Tibial artery (tissue), 4 donors: ENCODE results near the gene PRDM16.

Source experiments
- DNase-seq, 2 donors: peaks; one replicate each; pipeline ENCODE4 v3.0.0-alpha.2; 2019
- H3K27ac ChIP-seq, 2 donors: fragments of 200-600 bp; sonication (generic) in 1 of 2; 1 replicate in 1 of 2; 2 replicates in 1 of 2; pipeline ENCODE4 v1.5.1; 2018 to 2019; ENCODE audit warnings: mild to moderate bottlenecking in 1 of 2
- H3K27me3 ChIP-seq, 2 donors: fragments of 200-600 bp; sonication (generic) in 1 of 2; one replicate each; pipeline versions ENCODE4 v1.5.1 to v1.6.0; 2016 to 2019
- H3K36me3 ChIP-seq, 3 donors: fragments of 200-600 bp; sonication (generic) in 2 of 3; one replicate each; pipeline ENCODE4 v1.5.1; 2016 to 2019; ENCODE audit warnings: mild to moderate bottlenecking in 2 of 3
- H3K4me1 ChIP-seq, 4 donors: fragments of 200-600 bp; sonication (generic) in 2 of 4; 1 replicate in 3 of 4; 2 replicates in 1 of 4; pipeline ENCODE4 v1.5.1; 2016 to 2019
- H3K4me3 ChIP-seq, 2 donors: fragments of 200-600 bp; sonication (generic) in 1 of 2; 1 replicate in 1 of 2; 2 replicates in 1 of 2; pipeline ENCODE4 v1.5.1; 2018 to 2019; ENCODE audit warnings: mild to moderate bottlenecking in 2 of 2
- H3K9me3 ChIP-seq, 3 donors: fragments of 200-600 bp; sonication (generic) in 1 of 3; one replicate each; pipeline ENCODE4 v1.5.1; 2016 to 2019
- CTCF ChIP-seq, 2 experiments: fragments of 200-600 bp in 1 of 2; fragments of 450-650 bp in 1 of 2; IDR thresholded peaks; one replicate each; pipeline ENCODE4 v1.5.1; 2017 to 2019; ENCODE audit warnings: antibody characterized with exemption in 2 of 2, mild to moderate bottlenecking in 1 of 2, moderate library complexity in 1 of 2
- intact Hi-C: fragments of 100-400 bp; cut with DNase I; formaldehyde crosslinking; loops from one replicate; pipeline ENCODE4 v1.15.0; 2023; ENCODE audit warnings: low total_unique reads

The PRDM16 gene

GRCh38 chr1:3069491-3070308 lies 697 bp downstream of the PRDM16 start:
- Histone ChIP-seq H3K9me3 (no peaks in the 10 kb centered on the region), H3K27ac (peak overlapping the region; percentile 98 to 100), H3K27me3 (no peaks in the 10 kb centered on the region), H3K36me3 (no peaks in the 10 kb centered on the region), H3K4me3 (peak overlapping the region; percentile 77 to 92), H3K4me1 (peaks cover 0 to 77% (median 50%) of the 10 kb centered on the region in 4 donors)
- TF ChIP-seq CTCF (IDR thresholded peaks at IDR 0.05) = peak; percentile 21 to 27
- peak; percentile 55 to 84 for DNase-seq
- intact Hi-C loops = loop anchor here (5.0 kb wide), 5 partner anchors 53 to 338 kb away; no protein-coding TSS in a partner anchor

- intact Hi-C loops = loop anchor here (5.0 kb wide), 2 partner anchors 52 to 102 kb away; no protein-coding TSS in a partner anchor
- Histone ChIP-seq H3K36me3 (no peaks in the 10 kb centered on the region), H3K4me3 (peak overlapping the region; percentile 77 to 92), H3K4me1 (peaks cover 0 to 77% (median 50%) of the 10 kb centered on the region in 4 donors), H3K27ac (peak overlapping the region; percentile 98 to 100), H3K9me3 (no peaks in the 10 kb centered on the region), H3K27me3 (no peaks in the 10 kb centered on the region)
- no peak for TF ChIP-seq CTCF (IDR thresholded peaks at IDR 0.05)
- no peak for DNase-seq
These were observed 1.3 kb downstream of the PRDM16 start for GRCh38 chr1:3070309-3070643.

GRCh38 chr1:3070644-3071564 lies 1.9 kb downstream of the PRDM16 start:
- H3K36me3 ChIP-seq = no peaks in the 10 kb centered on the region
- H3K9me3 ChIP-seq = no peaks in the 10 kb centered on the region
- intact Hi-C loops = loop anchor here (5.0 kb wide), 2 partner anchors 51 to 101 kb away; no protein-coding TSS in a partner anchor
- no peaks in the 10 kb centered on the region for H3K27me3 ChIP-seq
- no peak for TF ChIP-seq CTCF (IDR thresholded peaks at IDR 0.05)
- peaks cover 0 to 77% (median 50%) of the 10 kb centered on the region in 4 donors for H3K4me1 ChIP-seq
- peak overlapping the region; percentile 77 to 92 for H3K4me3 ChIP-seq
- DNase-seq = peak in 1 of 2 donors; percentile 71
- peak overlapping the region; percentile 98 to 100 for H3K27ac ChIP-seq

GRCh38 chr1:3071565-3072390 lies 2.8 kb downstream of the PRDM16 start:
- peak overlapping the region; percentile 98 to 100 for H3K27ac ChIP-seq
- peak overlapping the region; percentile 77 to 92 for H3K4me3 ChIP-seq
- intact Hi-C loops = loop anchor here (5.0 kb wide), 2 partner anchors 51 to 101 kb away; no protein-coding TSS in a partner anchor
- H3K36me3 ChIP-seq = no peaks in the 10 kb centered on the region
- no peaks in the 10 kb centered on the region for H3K9me3 ChIP-seq
- peaks cover 0 to 74% (median 52%) of the 10 kb centered on the region in 4 donors for H3K4me1 ChIP-seq
- peak in 1 of 2 experiments; percentile 11 for TF ChIP-seq CTCF (IDR thresholded peaks at IDR 0.05)
- DNase-seq = no peak
- H3K27me3 ChIP-seq = no peaks in the 10 kb centered on the region
